Measurements from ENCODE around the gene KATNA1.
"Not testable (repeated sequence)": the region's sequence is repeated elsewhere in the genome, so short reads cannot be mapped to it uniquely, and the experiment has no call there.

KATNA1 gene

GRCh38 chr6:149648148-149649145 is at the start of gene KATNA1:
TSS of gene KATNA1 (minus strand) at chr6:149648714. CDS start at chr6:149638547, 10,167 bp downstream.
- peak; percentile 93 for DNase-seq (ENCODE audit: low spot score)

DNA sequence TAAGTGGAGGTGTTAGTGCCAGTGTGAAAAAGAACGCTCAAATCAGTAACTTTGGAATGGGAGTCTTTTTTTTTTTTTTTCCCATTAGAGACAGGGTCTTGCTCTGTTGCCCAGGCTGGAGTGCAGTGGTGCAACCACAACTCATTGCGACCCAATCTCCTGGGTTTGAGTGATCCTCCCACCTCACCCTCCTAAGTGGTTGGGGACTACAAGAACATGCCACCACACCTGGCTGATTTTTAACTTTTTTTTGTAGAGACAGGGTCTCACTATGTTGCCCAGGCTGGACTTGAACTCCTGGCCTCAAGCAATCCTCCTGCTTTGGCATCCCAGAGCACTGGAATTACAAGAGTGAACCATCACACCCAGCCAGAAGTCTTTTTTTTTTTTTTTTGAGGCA is 49.7 kb upstream of the KATNA1 start:
- DNase-seq (ENCODE audit: low spot score) = no peak

DNA sequence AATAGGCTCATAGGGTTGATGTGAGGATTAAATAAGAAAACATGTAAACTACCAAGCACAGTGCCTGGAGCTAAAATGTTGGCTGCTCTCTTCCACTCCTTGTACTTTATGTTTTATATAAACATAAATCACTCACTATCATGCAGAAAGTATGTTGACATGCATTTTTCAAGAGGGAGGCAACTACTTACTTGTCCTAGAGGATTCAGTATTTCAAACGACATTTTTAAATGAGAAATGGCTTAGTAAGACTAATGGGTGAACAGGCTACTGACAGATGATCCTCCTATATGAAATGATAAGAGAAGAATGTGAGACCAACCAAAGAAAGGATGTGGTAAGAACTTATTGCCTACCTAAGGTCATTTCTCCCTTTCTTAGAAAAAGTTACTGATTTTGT is 48.4 kb upstream of the KATNA1 start:
- no peak for DNase-seq (ENCODE audit: low spot score)

- no peak for DNase-seq (ENCODE audit: low spot score)
These were observed 46.4 kb upstream of the KATNA1 start for GRCh38 chr6:149694921-149695320.

- DNase-seq (ENCODE audit: low spot score) = no peak
These were observed 42.7 kb upstream of the KATNA1 start for GRCh38 chr6:149691201-149691600.

DNA sequence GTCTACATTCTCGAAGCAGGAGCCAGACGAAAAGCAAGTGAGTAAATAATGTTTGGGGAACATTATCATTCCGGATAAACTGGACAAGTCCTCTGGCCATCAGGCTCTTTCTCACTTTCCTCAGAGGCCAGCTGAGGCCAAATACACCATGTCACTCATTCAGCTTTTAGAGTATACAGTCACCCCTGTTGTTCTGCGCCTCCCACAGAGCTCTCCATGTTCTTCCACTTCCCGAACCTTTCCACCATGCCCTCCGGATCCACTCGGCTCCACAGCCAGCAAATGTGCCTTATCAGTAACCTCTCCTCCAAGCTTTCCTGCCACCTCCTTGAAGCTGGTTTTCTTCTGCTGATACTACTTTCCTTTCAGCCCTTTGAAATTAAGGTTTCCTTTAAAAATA is 37.7 kb upstream of the KATNA1 start:
- DNase-seq (ENCODE audit: low spot score) = no peak

DNA sequence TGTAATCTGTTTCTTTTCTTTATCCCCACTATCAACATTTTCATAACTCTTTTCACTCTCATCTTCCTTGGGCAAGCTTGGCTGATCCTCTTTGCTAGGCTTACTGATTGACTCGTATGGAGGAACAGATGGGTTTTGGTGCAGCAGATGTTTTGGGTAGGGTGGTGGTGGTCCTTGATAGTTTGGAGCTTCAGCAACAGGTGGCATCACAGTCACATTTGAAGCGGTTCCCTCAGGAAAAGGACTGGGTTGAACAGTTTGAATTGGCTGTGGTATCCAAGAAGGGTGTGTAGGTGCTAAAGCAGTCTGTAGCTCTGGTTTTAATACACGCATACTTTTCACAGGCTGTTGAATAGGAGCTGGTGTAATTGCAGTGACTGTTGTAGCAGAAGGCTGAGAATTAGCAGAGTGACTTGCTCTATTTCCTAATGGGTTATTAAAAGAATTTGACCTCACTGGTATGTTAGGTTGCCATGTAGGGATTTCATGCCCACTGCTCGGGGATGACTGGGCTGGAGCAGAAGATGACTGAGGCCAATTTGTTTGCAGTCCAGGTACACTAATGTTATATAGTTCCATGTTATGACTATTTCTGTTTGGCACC is 34.8 kb upstream of the KATNA1 start:
- DNase-seq (ENCODE audit: low spot score) = no peak

- not testable (repeated sequence) for DNase-seq (ENCODE audit: low spot score)
These were observed 33.3 kb upstream of the KATNA1 start for GRCh38 chr6:149681845-149682244.

DNA sequence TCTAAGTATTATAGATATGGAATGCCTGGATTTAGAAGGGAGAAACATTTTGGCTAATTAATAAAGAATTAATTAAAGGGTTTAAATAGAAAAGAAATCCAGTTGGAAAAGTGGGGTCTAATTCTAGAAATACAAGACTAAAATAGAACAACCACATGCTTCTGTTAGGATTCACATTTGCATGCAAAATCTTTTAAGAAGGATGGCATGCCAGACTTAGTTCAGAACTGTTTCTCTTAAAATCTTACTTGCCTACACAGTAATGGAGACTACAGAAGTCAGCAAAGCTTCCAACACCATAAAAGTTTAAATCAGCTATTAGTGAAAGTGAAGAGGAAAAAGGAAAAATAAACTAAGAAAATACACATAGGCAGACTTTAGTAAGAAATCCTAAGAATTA is 32.7 kb upstream of the KATNA1 start:
- DNase-seq (ENCODE audit: low spot score) = no peak

DNA sequence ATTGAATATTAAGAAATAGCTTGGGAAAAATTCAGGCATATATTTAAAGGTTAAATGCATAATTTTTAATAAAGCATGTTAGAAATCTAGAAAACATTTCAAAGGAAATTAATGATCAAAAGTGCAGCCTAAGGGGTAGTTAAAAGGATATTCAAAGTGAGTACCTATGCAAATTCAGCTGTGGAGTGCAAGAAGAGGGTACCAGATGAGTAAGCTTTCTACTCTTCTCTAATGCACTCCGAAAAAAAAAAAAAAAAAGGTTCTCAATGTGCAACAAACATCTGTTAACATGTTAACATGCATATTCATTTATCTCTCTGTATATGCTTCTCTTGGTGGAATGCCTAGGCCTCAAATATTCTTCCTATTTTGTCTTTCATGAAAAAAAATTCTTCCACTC is 32.0 kb upstream of the KATNA1 start:
- DNase-seq (ENCODE audit: low spot score) = no peak

GRCh38 chr6:149672265-149672664 is 23.8 kb upstream of the KATNA1 start:
- DNase-seq (ENCODE audit: low spot score) = not testable (repeated sequence)

GRCh38 chr6:149660028-149660427 is 11.5 kb upstream of the KATNA1 start:
- no peak for DNase-seq (ENCODE audit: low spot score)

DNA sequence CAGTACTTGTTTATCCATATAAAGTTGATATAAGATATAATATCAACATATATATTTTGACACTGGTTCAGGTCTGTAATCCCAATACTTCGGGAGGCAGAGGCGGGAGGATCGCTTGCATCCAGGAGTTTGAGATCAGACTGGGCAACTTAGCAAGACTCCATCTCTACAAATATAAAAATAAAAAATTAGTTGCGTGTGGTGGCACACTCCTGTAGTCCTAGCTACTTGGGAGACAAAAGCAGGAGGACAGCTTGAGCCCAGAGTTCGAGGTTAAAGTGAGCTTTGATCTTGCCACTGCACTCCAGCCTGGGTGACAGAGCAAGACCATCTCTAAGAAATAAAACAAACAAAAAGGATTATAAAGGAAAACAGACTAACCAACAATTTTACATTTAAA is 8.9 kb upstream of the KATNA1 start:
- DNase-seq (ENCODE audit: low spot score) = no peak

DNA sequence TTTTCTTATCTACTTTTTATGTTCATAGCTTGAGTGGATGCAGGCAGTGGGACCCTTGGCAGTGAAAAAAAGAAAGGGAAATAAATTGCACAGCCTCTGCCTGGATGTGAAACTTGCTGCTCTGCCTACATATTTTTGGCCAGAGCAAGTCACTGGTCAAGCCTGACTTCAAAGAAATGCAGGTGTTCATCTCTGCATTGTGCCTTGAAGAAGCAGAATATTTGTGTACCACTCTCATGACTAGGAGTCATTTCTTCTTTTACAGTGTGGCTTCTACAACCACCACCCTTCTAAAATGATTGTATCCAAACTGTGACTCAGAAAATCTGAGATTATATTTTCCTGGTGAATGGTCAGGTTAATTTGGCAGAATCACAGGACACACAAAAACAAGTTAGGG is 2.5 kb upstream of the KATNA1 start:
- DNase-seq (ENCODE audit: low spot score) = no peak

- DNase-seq (ENCODE audit: low spot score) = no peak
These were observed 1.9 kb downstream of the KATNA1 start for GRCh38 chr6:149646599-149646998.

- DNase-seq (ENCODE audit: low spot score) = no peak
These were observed 5.5 kb downstream of the KATNA1 start for GRCh38 chr6:149642829-149643580.

GRCh38 chr6:149636124-149636523 is 12.4 kb downstream of the KATNA1 start:
- DNase-seq (ENCODE audit: low spot score) = no peak

- DNase-seq (ENCODE audit: low spot score) = no peak
These were observed 14.2 kb downstream of the KATNA1 start for GRCh38 chr6:149634315-149634714.

DNA sequence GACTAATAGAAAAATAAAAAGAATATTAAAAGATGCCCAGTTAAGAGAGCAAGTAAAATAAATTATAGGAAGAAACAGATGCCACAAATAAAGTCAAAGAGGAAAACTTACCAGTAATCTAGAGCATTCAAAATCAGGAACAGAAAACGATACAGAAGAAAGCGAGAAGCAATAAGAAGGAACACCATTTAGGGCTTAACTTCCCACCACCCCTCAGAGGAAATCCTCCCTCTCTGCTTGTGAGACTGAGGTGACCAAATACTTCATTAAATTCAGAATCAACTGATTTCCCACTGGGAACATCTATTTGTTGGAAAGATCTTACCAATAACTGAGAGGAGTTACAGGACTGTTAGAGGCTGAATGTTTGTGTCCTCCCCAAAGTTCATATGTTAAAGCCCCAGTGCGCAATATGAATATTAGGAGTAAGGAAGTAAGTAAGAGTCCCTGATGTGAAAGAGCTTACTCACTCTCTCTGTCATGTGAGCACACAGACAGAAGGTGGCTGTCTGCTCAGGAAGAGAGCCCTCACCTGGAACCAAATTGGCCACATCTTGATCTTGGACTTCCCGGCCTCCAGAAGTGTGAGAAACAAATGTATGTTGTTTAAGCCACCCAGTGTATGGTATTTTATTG is 19.5 kb downstream of the KATNA1 start:
- no peak for DNase-seq (ENCODE audit: low spot score)

DNA sequence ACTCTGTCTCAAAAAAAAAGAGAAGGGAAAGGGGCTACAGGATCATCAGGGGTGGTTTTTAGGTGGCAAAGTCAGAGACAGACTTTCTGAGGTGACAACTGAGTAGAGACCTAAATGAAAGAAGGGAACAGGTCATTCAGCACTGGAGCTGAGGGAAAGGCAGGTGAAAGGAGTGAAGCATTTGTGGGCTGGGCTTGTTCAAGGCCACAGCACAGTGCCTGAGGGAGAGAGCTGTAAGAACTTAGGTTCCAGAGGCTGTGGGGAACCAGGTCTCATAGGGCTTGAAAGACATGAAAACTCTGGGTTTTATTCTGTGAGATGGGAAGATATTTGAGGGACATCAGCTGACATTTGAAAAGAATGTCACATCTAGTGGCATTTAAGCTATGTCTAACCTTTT is 20.8 kb downstream of the KATNA1 start:
- no peak for DNase-seq (ENCODE audit: low spot score)

GRCh38 chr6:149615805-149616204 is 32.7 kb downstream of the KATNA1 start:
- no peak for DNase-seq (ENCODE audit: low spot score)

- DNase-seq (ENCODE audit: low spot score) = no peak
These were observed 34.2 kb downstream of the KATNA1 start for GRCh38 chr6:149614337-149614736.
